Choroid plexus epithelial cell (primary cell): Measurements from ENCODE around the gene VRK2.
"Not testable (repeated sequence)": the region's sequence is repeated elsewhere in the genome, so short reads cannot be mapped to it uniquely, and the experiment has no call there.

Experiments
- DNase-seq: peaks from one replicate; pipeline ENCODE4 v3.0.0-alpha.2; 2010; ENCODE audit warnings: low read depth
- H3K4me3 ChIP-seq: 2 replicates; pipeline ENCODE4 v1.5.1; 2011; ENCODE audit warnings: low read depth, mild to moderate bottlenecking, control low read depth, low read length, moderate library complexity
- TF ChIP-seq, protein P1 (sequence below): conservative IDR thresholded peaks from 2 replicates; pipeline ENCODE4 v1.5.1; 2011; ENCODE audit warnings: low read depth, mild to moderate bottlenecking, control low read depth, inconsistent platforms, low read length, moderate library complexity

The VRK2 gene

DNA sequence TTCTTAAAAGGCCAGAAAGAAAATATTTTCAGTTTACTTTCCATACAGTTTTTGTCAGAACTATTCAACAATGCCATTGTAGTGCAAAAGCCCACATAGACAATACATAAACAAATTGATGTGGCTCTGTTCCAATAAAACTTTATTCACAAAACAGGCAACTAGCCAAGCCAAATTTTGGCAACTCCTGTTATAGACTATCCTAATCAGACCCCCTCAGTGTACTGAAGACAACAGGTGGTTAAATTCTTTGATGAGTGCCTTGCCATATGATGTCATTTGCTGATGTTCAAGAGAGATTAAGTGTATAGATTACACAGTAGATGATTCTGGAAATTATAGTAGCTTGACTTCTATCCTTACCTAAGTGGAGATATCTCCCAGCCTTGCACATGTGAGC lies 111.1 kb downstream of the VRK2 start:
- no peak for DNase-seq
- TF ChIP-seq, protein P1, sequence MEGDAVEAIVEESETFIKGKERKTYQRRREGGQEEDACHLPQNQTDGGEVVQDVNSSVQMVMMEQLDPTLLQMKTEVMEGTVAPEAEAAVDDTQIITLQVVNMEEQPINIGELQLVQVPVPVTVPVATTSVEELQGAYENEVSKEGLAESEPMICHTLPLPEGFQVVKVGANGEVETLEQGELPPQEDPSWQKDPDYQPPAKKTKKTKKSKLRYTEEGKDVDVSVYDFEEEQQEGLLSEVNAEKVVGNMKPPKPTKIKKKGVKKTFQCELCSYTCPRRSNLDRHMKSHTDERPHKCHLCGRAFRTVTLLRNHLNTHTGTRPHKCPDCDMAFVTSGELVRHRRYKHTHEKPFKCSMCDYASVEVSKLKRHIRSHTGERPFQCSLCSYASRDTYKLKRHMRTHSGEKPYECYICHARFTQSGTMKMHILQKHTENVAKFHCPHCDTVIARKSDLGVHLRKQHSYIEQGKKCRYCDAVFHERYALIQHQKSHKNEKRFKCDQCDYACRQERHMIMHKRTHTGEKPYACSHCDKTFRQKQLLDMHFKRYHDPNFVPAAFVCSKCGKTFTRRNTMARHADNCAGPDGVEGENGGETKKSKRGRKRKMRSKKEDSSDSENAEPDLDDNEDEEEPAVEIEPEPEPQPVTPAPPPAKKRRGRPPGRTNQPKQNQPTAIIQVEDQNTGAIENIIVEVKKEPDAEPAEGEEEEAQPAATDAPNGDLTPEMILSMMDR, result no peak
- H3K4me3 ChIP-seq, result no peak overlapping the region

DNA sequence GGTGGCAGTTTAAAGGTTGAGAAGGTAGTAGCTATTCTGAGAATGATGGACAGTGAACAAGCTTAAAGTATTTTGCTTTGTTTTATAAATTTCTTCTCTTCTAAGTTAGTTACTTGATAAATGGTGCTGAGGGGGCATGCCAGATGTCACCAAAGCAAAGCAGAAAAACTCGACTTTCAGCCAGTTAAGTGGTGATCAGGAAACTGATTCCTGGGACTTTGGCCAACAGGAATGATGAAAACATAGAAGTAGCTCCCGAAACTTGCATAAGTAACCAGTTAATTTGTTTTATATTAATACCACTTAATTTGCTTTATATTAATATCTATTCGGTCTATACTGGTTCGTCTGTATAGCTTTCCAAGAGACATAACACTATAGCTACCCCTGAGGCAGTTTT lies 111.9 kb downstream of the VRK2 start:
- TF ChIP-seq, protein P1, result no peak
- DNase-seq, result no peak
- no peak overlapping the region for H3K4me3 ChIP-seq

DNA sequence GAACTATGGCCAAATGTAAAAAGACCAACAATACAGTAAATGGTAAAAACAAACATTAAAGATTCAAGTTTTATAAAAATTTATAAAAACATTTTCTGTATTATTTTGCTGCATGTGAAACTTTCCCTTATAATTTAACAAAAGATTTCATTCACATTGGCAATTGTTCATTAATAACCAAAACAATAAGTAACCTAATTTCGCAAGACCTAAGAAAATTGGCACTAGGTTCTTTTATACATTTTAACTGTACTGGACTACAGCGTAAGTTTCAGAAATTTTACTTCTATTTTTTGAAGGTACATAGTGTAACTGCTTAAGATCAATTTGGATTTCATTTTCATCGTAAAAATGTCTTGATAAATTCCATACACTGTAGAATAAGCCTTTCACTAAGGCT lies 117.3 kb downstream of the VRK2 start:
- H3K4me3 ChIP-seq, result no peak overlapping the region
- TF ChIP-seq, protein P1, result no peak
- DNase-seq, result no peak

DNA sequence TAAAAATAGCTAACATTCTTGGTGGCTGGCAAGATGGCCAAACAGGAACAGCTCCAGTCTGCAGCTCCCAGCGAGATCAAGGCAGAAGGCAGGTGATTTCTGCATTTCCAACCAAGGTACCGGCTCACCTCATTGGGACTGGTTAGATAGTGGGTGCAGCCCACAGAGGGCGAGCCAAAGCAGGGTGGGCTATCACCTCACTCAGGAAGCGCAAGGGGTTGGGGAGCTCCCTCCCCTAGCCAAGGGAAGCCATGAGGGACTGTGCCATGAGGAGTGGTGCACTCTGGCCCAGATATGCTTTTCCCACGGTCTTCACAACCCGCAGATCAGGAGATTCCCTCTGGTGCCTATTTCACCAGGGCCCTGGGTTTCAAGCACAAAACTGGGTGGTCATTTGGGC lies 121.5 kb downstream of the VRK2 start:
- not testable (repeated sequence) for DNase-seq

DNA sequence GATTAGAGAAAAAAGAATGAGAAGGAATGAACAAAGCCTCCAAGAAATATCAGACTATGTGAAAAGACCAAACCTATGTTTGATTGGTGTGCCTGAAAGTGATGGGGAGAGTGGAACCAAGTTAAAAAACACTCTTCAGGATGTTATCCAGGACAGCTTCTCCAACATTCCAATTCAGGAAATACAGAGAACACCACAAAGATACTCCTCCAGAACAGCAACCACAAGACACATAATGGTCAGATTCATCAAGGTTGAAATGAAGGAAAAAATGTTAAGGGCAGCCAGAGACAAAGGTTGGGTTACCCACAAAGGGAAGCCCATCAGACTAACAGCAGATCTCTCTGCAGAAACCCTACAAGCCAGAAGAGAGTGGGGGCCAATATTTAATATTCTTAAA lies 123.2 kb downstream of the VRK2 start:
- H3K4me3 ChIP-seq, DNase-seq: not testable (repeated sequence)

More for the DNA sequence above, 121.5 kb downstream of the VRK2 start:
- H3K4me3 ChIP-seq, result not testable (repeated sequence)

DNA sequence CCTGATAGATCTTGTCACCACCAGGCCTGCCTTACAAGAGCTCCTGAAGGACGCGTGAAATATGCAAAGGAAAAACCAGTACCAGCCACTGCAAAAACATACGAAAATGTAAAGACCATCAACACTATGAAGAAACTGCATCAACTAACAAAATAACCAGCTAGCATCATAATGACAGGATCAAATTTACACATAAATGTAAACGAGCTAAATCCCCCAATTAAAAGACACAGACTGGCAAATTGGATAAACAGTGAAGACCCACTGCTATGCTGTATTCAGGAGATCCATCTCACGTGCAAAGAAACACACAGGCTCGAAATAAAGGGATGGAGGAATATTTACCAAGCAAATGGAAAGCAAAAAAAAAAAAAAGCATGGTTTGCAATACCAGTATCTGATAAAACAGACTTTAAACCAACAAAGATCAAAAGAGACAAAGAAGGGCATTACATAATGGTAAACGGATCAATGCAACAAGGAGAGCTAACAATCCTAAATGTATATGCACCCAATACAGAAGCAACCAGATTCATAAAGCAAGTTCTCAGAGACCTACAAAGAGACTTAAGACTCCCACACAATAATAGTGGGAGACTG lies 123.8 kb downstream of the VRK2 start:
- DNase-seq, H3K4me3 ChIP-seq: not testable (repeated sequence)

DNA sequence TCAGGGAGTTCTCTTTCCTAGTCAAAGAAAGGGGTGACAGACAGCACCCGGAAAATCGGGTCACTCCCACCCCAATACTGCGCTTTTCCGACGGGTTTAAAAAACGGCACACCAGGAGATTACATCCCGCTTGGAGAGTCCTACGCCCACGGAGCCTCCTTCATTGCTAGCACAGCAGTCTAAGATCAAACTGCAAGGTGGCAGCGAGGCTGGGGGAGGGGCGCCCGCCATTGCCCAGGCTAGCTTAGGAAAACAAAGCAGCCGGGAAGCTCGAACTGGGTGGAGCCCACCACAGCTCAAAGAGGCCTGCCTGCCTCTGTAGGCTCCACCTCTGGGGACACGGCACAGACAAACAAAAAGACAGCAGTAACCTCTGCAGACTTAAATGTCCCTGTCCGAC lies 125.2 kb downstream of the VRK2 start:
- H3K4me3 ChIP-seq, DNase-seq: not testable (repeated sequence)

DNA sequence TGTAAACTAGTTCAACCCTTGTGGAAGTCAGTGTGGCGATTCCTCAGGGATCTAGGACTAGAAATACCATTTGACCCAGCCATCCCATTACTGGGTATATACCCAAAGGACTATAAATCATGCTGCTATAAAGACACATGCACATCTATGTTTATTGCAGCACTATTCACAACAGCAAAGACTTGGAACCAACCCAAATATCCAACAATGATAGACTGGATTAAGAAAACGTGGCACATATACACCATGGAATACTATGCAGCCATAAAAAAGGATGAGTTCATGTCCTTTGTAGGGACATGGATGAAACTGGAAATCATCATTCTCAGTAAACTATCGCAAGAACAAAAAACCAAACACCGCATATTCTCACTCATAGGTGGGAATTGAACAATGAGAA lies 130.6 kb downstream of the VRK2 start:
- H3K4me3 ChIP-seq, DNase-seq: not testable (repeated sequence)

DNA sequence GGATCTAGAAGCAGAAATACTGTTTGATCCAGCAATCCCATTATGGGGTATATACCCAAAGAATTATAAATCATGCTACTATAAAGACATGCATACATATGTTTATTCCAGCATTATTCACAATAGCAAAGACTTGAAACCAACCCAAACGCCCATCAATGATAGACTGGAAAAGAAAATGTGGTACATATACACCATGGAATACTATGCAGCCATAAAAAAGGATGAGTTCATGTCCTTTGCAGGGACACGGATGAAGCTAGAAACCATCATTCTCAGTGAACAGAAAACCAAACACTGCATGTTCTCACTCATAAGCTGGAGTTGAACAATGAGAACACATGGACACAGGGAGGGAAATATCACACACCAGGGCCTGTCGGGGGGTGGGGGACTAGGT lies 133.6 kb downstream of the VRK2 start:
- DNase-seq, H3K4me3 ChIP-seq: not testable (repeated sequence)

DNA sequence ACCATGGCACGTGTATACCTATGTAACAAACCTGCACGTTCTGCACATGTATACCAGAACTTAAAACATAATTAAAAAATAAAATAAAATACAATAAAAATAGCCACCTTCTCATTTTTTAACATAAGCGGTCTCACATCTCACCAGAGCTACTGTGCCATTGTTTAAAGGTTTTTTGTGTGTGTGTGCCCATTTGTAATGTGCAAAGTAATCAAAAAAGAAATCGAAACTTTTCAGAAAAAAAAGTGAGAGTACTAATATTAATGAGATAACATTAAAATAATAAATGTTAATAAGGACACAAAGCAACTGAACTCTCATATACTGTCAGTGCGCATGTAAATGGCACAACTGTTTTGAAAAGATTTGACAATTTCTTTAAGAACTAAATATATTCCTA lies 134.0 kb downstream of the VRK2 start:
- no peak overlapping the region for H3K4me3 ChIP-seq
- no peak for DNase-seq
- TF ChIP-seq, protein P1, result no peak

DNA sequence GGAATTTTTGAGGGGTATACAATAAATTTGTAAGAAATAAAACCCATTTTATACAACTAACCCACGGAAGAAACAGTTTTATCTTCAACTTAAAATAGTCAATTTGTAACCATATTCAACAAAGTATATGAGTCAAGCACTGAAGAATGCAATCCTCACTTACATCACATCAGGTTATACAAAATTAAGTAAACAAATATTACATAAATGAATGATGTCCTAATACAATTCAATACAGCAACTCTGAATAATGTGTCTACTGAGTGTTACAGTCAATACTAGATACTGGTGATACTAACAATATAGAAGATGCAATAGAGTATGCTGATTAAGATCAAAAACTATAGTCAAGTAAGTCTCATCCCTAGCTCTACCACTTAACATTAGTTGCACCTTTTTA lies 135.9 kb downstream of the VRK2 start:
- TF ChIP-seq, protein P1, result no peak
- no peak overlapping the region for H3K4me3 ChIP-seq
- peak; percentile 54 for DNase-seq
